ENCODE data around the gene SECISBP2L.

- TF ChIP-seq, protein P1, sequence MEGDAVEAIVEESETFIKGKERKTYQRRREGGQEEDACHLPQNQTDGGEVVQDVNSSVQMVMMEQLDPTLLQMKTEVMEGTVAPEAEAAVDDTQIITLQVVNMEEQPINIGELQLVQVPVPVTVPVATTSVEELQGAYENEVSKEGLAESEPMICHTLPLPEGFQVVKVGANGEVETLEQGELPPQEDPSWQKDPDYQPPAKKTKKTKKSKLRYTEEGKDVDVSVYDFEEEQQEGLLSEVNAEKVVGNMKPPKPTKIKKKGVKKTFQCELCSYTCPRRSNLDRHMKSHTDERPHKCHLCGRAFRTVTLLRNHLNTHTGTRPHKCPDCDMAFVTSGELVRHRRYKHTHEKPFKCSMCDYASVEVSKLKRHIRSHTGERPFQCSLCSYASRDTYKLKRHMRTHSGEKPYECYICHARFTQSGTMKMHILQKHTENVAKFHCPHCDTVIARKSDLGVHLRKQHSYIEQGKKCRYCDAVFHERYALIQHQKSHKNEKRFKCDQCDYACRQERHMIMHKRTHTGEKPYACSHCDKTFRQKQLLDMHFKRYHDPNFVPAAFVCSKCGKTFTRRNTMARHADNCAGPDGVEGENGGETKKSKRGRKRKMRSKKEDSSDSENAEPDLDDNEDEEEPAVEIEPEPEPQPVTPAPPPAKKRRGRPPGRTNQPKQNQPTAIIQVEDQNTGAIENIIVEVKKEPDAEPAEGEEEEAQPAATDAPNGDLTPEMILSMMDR (IDR thresholded peaks at IDR 0.05), result no peak
- no peak for TF ChIP-seq EZH2phosphoT487 (IDR thresholded peaks at IDR 0.05)
Measured at GRCh38 chr15:49026700-49027099, 19.5 kb downstream of the SECISBP2L start.

Data from neural progenitor cell (in vitro differentiated cells).